ENCODE results near the gene CHAC1.

Gene CHAC1

DNA sequence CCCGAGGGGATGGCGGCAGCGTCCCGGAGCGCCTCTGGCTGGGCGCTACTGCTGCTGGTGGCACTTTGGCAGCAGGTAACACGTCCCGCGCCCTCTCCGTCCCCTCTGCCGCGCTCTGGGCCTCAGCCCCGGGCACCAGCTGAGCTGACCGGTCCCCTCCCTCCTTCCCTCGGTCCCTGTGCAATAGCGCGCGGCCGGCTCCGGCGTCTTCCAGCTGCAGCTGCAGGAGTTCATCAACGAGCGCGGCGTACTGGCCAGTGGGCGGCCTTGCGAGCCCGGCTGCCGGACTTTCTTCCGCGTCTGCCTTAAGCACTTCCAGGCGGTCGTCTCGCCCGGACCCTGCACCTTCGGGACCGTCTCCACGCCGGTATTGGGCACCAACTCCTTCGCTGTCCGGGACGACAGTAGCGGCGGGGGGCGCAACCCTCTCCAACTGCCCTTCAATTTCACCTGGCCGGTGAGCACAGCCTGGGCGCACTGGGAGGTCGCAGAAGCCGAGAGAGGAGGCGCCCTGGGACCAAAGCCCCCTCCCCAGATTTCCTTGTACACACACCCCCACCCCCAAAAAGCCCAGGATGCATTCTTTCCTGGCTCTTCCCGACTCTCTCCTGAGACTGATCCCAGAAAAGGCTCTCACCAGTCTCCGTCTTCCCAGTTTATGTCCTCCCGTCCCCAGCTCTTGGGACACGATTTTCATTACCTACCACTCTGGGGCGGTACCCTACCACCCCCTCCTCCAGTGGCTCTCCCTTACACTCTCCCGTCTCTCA is 23.4 kb upstream of the CHAC1 start:
- H3K27ac Mint-ChIP-seq: no peak overlapping the region
- peaks cover 46% of the 10 kb centered on the region for H3K4me1 Mint-ChIP-seq (ENCODE audit: low read depth)
- H3K4me3 Mint-ChIP-seq: peak overlapping the region; percentile 48
- H3K9me3 Mint-ChIP-seq: no peaks in the 10 kb centered on the region
- DNase-seq: no peak
- peaks cover 81% of the 10 kb centered on the region for H3K27me3 Mint-ChIP-seq
- no peaks in the 10 kb centered on the region for H3K36me3 Mint-ChIP-seq (ENCODE audit: low read depth)

GRCh38 chr15:40930430-40931299 is 22.6 kb upstream of the CHAC1 start:
- Mint-ChIP-seq H3K9me3 (no peaks in the 10 kb centered on the region), H3K36me3 (ENCODE audit: low read depth) (no peaks in the 10 kb centered on the region), H3K4me3 (peak overlapping the region; percentile 48), H3K27ac (no peak overlapping the region), H3K27me3 (peaks cover 72% of the 10 kb centered on the region), H3K4me1 (ENCODE audit: low read depth) (peaks cover 44% of the 10 kb centered on the region)
- peak; percentile 70 for DNase-seq

GRCh38 chr15:40931300-40932142 is 21.8 kb upstream of the CHAC1 start:
- peaks cover 40% of the 10 kb centered on the region for H3K4me1 Mint-ChIP-seq (ENCODE audit: low read depth)
- peaks cover 64% of the 10 kb centered on the region for H3K27me3 Mint-ChIP-seq
- no peak for DNase-seq
- H3K27ac Mint-ChIP-seq: no peak overlapping the region
- H3K4me3 Mint-ChIP-seq: no peak overlapping the region
- H3K9me3 Mint-ChIP-seq: no peaks in the 10 kb centered on the region
- no peaks in the 10 kb centered on the region for H3K36me3 Mint-ChIP-seq (ENCODE audit: low read depth)

DNA sequence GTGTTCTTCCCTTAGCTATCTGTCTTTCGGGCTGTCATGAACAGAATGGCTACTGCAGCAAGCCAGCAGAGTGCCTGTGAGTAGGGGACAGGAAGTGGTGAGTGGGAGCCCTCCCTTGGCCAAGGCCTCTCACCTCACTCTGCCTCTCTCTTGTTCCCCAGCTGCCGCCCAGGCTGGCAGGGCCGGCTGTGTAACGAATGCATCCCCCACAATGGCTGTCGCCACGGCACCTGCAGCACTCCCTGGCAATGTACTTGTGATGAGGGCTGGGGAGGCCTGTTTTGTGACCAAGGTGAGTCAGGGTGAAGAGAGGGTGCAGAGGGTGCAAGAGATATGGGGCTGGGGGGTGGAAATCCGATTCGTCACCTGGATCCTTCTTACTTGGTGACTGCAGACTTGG is 21.1 kb upstream of the CHAC1 start:
- Mint-ChIP-seq H3K4me1 (ENCODE audit: low read depth) (peaks cover 34% of the 10 kb centered on the region), H3K4me3 (no peak overlapping the region), H3K27ac (no peak overlapping the region), H3K27me3 (peaks cover 58% of the 10 kb centered on the region), H3K9me3 (no peaks in the 10 kb centered on the region), H3K36me3 (ENCODE audit: low read depth) (no peaks in the 10 kb centered on the region)
- no peak for DNase-seq

DNA sequence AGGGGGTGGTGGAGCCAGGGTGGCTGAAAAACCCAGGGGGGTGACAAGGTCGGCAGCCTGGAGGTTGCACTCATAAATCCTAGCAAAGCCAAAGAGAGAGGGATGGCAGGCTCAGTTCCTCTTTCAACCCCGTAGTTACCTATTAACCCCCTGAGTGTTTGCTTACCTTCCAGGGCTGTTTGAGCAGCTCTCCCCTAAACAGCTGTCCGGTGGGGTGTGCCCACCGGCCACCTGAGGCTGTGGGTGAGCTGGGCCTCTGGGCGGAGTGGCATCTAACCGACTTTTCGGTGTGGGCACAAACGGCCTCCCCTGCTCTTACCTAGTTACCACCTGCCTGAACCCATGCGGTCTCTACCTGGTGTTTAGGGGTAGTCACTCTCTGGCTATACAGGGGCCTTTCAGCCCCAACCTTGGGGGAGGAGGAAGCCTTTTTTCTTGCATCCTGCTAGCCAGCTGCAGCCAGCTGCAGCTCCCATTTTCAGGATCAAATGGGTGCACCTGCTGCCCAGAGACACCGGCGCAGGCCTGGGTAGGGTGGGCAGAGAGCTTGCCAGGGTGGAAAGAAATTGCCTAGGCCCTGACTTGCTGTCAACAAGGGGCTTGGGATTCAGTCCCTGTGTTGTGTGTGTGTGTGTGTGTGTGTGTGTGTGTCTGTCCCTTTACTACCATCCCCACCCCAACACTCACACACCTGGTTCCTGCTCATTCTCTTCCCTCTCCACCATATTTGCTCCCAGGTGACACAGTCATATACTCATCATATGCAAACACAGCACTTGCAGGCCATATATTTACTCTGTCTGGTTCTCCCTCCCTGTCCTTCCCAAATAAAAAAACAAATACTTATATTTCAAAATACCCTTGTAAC is 20.4 kb upstream of the CHAC1 start:
- Mint-ChIP-seq H3K4me1 (ENCODE audit: low read depth) (peaks cover 32% of the 10 kb centered on the region), H3K27ac (no peak overlapping the region), H3K36me3 (ENCODE audit: low read depth) (no peaks in the 10 kb centered on the region), H3K9me3 (no peaks in the 10 kb centered on the region), H3K27me3 (peaks cover 52% of the 10 kb centered on the region), H3K4me3 (no peak overlapping the region)
- DNase-seq: no peak

DNA sequence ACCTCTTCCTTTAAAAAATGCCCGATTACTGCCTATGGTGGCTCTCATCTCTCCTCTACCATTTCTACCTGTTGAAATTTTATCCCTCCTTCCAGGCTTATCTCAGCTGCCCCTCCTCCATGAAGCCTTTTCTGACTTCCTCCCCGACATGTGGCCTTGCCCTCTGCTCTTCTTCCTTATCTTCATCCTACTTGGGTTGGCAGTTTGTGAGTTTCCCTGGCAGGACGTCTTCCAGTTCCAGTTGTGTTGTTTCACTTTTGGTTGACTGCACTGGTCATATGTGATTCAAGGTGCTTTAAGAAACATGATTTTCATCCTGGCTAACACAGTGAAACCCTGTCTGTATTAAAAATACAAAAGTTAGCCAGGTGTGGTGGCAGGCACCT is 19.8 kb upstream of the CHAC1 start:
- H3K36me3 Mint-ChIP-seq (ENCODE audit: low read depth): no peaks in the 10 kb centered on the region
- peaks cover 29% of the 10 kb centered on the region for H3K4me1 Mint-ChIP-seq (ENCODE audit: low read depth)
- no peak overlapping the region for H3K4me3 Mint-ChIP-seq
- DNase-seq: no peak
- H3K27ac Mint-ChIP-seq: no peak overlapping the region
- peaks cover 48% of the 10 kb centered on the region for H3K27me3 Mint-ChIP-seq
- no peaks in the 10 kb centered on the region for H3K9me3 Mint-ChIP-seq

DNA sequence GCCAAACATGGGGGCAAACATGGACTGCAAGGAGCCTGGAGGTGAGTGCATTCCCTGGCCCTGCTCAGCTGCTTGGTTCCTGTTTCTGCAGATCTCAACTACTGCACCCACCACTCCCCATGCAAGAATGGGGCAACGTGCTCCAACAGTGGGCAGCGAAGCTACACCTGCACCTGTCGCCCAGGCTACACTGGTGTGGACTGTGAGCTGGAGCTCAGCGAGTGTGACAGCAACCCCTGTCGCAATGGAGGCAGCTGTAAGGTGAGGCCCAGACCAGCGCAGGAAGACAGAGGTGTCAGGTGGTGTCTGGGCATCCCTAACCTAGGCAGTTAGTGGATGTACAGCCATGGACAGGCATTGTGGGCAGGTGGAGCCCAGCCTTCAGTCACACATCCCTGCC is 18.8 kb upstream of the CHAC1 start:
- DNase-seq: no peak
- Mint-ChIP-seq H3K4me1 (ENCODE audit: low read depth) (peaks cover 22% of the 10 kb centered on the region), H3K4me3 (no peak overlapping the region), H3K27me3 (peaks cover 39% of the 10 kb centered on the region), H3K27ac (no peak overlapping the region), H3K9me3 (no peaks in the 10 kb centered on the region), H3K36me3 (ENCODE audit: low read depth) (no peaks in the 10 kb centered on the region)

GRCh38 chr15:40936234-40936708 is 17.0 kb upstream of the CHAC1 start:
- Mint-ChIP-seq H3K27ac (no peak overlapping the region), H3K36me3 (ENCODE audit: low read depth) (no peaks in the 10 kb centered on the region), H3K9me3 (no peaks in the 10 kb centered on the region), H3K4me1 (ENCODE audit: low read depth) (peaks cover 18% of the 10 kb centered on the region), H3K27me3 (peaks cover 21% of the 10 kb centered on the region), H3K4me3 (no peak overlapping the region)
- no peak for DNase-seq

GRCh38 chr15:40936709-40937666 is 16.3 kb upstream of the CHAC1 start:
- Mint-ChIP-seq H3K4me3 (no peak overlapping the region), H3K27me3 (peaks cover 13% of the 10 kb centered on the region), H3K4me1 (ENCODE audit: low read depth) (peaks cover 17% of the 10 kb centered on the region), H3K9me3 (no peaks in the 10 kb centered on the region), H3K36me3 (ENCODE audit: low read depth) (no peaks in the 10 kb centered on the region), H3K27ac (no peak overlapping the region)
- no peak for DNase-seq

DNA sequence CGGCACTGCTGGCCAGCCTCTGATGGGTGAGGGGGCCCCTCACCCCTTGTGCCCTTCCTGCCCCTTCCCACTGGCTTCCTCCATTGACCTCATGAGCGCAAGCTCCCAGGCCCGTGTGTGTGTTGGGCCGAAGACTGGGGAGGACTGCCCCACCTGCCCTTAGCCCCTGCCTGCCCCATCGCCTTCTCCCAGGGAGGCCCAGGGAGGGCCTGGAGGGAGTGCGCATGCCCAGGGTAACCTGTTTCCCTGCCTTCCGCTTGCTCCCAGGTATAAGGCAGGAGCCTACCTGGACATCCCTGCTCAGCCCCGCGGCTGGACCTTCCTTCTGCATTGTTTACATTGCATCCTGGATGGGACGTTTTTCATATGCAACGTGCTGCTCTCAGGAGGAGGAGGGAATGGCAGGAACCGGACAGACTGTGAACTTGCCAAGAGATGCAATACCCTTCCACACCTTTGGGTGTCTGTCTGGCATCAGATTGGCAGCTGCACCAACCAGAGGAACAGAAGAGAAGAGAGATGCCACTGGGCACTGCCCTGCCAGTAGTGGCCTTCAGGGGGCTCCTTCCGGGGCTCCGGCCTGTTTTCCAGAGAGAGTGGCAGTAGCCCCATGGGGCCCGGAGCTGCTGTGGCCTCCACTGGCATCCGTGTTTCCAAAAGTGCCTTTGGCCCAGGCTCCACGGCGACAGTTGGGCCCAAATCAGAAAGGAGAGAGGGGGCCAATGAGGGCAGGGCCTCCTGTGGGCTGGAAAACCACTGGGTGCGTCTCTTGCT is 15.3 kb upstream of the CHAC1 start:
- H3K27ac Mint-ChIP-seq: no peak overlapping the region

GRCh38 chr15:40938536-40938870 is 14.8 kb upstream of the CHAC1 start:
- no peaks in the 10 kb centered on the region for H3K9me3 Mint-ChIP-seq
- H3K36me3 Mint-ChIP-seq (ENCODE audit: low read depth): no peaks in the 10 kb centered on the region
- H3K27ac Mint-ChIP-seq: no peak overlapping the region
- H3K4me1 Mint-ChIP-seq (ENCODE audit: low read depth): peaks cover 28% of the 10 kb centered on the region
- DNase-seq: no peak
- H3K27me3 Mint-ChIP-seq: peaks cover 1% of the 10 kb centered on the region
- no peak overlapping the region for H3K4me3 Mint-ChIP-seq

More for the DNA sequence above, 15.3 kb upstream of the CHAC1 start:
- Mint-ChIP-seq H3K4me1 (ENCODE audit: low read depth) (peaks cover 22% of the 10 kb centered on the region), H3K27me3 (peaks cover 5% of the 10 kb centered on the region), H3K36me3 (ENCODE audit: low read depth) (no peaks in the 10 kb centered on the region), H3K9me3 (no peaks in the 10 kb centered on the region), H3K4me3 (no peak overlapping the region)
- no peak for DNase-seq

- Mint-ChIP-seq H3K4me3 (peak overlapping the region; percentile 1), H3K27ac (peak overlapping the region; percentile 89), H3K27me3 (no peaks in the 10 kb centered on the region), H3K36me3 (ENCODE audit: low read depth) (no peaks in the 10 kb centered on the region), H3K9me3 (no peaks in the 10 kb centered on the region), H3K4me1 (ENCODE audit: low read depth) (peaks cover 29% of the 10 kb centered on the region)
- DNase-seq: peak; percentile 53
Measured at GRCh38 chr15:40940296-40940801, 12.9 kb upstream of the CHAC1 start.
